T-helper 2 cell (primary cell): ENCODE measurements around the gene FOS.
"Not testable (repeated sequence)": the region's sequence is repeated elsewhere in the genome, so short reads cannot be mapped to it uniquely, and the experiment has no call there.

Source experiments
- DNase-seq, 5 experiments: peaks; one replicate each; pipeline versions ENCODE4 v3.0.0 to v3.0.0-alpha.2; 2012 to 2022
- total RNA-seq, 2 donors: gene quantifications; one replicate each; lab custom pipeline; 2026; lab: John Stamatoyannopoulos, UW

FOS gene
- total RNA-seq, result 5,862 to 6,277 reads per million in 2 donors

DNA sequence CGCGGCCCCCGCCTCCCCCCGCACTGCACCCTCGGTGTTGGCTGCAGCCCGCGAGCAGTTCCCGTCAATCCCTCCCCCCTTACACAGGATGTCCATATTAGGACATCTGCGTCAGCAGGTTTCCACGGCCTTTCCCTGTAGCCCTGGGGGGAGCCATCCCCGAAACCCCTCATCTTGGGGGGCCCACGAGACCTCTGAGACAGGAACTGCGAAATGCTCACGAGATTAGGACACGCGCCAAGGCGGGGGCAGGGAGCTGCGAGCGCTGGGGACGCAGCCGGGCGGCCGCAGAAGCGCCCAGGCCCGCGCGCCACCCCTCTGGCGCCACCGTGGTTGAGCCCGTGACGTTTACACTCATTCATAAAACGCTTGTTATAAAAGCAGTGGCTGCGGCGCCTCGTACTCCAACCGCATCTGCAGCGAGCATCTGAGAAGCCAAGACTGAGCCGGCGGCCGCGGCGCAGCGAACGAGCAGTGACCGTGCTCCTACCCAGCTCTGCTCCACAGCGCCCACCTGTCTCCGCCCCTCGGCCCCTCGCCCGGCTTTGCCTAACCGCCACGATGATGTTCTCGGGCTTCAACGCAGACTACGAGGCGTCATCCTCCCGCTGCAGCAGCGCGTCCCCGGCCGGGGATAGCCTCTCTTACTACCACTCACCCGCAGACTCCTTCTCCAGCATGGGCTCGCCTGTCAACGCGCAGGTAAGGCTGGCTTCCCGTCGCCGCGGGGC is at the start of gene FOS:
Gene FOS, plus strand, starts transcription at position 407 of the 731 bp plus-strand sequence. Its CDS starts 155 bp downstream, at position 562.
- DNase-seq, result peak; percentile 76 to 97 (median 87)

DNA sequence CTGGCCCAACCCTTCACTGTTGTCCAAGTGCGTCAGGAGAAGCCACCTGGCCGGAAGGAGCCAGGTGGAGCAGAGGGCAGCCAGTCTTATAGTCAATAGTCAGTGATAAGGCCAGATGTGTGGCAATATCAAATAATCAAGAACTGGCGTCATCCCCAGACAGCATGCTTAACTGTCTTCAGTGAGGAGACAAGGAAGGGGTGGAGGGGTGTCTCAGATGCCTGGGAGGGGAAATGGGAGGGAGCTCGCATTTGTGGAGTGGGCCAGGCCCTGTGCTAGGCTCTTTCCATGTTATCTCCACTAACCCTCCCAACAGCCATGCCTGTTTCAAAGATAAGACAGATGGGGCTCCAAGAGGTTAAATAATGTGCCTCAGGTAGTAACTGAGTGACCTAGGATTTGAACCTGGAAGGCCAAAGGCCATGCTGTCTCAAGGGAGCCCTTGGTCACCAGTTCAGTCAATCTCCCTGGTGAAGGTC is 48.9 kb upstream of the FOS start:
- DNase-seq, result no peak

DNA sequence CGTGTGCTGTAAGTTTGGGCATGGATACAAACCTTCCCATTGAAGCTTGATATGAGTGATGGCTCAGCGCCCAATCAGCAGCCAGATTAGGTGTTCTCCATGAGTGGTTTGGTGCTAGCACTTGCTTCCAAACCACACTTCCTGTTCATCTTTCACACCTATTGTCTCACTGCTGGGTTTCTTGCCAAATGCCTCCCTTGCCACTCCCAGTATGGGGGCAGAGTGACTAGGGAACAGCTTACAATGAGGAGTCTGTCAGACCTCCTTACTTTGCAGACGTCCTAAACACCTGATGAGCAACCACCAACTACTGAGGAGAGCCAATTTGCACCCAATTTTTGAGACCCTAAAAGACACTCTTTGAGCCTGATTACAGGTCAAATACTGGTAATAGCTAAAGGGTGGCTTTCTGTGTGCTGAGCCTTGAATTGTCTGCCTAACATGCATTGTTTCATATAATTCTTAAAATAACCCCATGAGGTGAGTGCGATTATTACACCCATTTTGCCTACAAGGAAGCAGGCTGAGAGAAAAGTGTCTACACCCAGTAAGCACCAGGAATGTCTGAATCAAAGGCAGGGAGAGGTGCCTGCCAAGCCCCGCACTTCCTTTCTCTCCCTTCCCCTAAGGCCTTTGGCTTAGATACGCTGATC is 48.4 kb upstream of the FOS start:
- peak in 3 of 5 experiments; percentile 11 to 83 (median 77) for DNase-seq

DNA sequence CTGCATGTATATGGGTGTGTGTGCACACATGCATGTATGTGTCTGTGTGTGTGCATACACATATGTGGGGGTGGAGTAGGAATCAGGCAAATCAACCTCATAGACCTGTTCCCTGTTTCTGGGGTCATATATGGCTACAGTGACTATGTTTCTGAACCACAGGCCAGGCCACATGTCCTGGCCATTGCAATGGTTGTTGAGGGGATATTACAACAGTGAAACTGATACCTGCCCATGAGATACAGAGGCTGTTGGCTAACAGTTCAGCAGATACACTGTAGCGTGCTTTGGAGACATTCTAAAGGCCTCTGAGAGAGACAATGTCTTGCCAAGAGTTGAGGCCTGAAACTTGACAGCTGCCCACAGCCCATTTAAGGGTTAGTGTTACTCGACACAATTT is 47.3 kb upstream of the FOS start:
- DNase-seq, result no peak

DNA sequence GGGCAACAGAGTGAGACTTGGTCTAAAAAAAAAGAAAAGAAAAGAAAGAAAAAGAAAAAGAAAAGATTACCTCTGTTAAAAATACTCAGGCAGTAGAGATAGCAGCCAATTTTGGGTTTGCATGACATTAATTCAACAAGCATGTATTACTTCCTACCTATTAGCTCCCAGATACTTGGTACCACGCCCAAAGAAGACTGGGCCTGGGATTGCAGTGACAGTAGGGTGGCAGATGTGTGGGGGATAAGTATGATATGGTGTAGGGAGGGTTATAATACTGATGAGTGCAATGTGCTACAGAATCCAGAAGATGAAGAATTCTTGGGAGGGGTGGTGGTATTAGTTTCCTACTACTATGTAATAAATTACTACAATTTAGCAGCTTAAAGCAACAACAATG is 46.4 kb upstream of the FOS start:
- DNase-seq, result no peak

DNA sequence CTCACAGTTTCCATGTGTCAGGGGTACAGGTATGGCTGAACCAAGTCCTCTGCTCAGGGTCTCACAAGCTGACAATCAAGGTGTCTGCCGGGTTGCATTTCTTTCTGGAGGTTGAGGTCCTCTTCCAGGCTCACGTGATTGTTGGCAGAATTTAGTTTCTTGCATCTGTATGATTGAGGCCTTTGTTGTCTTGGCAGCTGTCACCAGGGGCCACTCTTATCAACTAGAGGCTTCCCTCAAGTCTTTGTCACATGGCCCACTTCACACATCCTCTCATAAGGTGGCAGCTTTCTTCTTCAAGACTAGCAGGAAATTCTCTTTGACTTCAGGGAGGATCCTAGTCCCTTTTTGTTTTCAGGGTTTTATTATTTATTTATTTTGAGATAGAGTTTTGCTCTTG is 46.0 kb upstream of the FOS start:
- peak in 3 of 5 experiments; percentile 34 to 71 (median 67) for DNase-seq

DNA sequence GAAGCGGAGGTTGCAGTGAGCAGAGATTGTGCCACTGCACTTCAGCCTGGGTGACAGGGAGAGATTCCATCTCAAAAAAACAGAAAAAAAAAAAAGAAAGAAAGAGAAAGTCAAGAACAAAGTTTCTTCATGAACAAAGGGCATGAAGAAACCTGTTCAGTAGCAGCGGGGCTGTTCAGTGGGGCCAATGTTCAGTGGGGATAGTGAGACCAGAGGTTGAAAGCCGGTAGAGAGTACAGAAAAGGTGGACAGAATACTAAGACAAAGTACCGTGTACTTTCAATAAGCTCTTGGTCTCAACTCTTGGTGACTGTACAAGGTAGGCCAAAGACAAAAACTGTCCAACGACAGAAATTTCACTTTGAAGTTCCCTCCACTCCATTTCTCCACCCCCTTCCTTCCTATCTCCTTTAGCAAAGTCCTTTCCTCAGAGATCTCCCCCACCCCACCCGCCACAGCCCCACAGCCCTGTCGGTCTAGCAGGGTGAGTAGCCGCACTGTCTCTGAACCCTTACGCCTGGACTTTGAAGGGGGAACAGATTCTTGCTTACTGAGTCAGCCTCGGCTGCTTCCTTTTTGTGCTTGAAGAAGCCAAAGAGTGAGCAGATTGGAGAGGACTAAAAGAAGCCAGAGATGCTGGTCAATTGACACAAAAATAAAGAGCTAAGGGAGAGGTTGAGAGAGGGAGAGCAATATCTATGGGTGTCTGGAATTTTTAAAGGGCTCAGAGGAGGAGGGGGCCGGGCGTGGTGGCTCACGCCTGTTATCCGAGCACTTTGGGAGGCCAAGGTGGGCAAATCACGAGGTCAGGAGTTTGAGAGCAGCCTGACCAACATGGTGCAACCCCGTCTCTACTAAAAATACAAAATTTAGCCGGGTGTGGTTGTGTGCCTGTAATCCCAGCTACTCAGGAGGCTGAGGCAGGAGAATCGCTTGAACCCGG is 44.2 kb upstream of the FOS start:
- no peak for DNase-seq

DNA sequence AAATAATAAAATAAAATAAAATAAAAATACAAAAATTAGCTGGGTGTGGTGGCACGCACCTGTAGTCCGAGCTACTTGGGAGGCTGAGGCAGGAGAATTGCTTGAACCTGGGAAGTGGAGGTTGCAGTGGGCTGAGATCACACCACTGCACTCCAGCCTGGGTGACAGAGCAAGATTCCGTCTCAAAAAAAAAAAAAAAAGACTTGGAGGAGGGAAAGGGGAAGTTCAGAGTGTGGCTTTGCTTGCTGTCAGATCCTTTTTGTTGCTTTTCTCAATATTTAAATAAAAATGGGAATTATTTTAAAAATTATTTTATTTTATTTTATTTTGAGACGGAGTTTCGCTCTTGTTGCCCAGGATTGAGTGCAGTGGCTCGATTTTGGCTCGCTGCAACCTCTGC is 43.4 kb upstream of the FOS start:
- not testable (repeated sequence) for DNase-seq

DNA sequence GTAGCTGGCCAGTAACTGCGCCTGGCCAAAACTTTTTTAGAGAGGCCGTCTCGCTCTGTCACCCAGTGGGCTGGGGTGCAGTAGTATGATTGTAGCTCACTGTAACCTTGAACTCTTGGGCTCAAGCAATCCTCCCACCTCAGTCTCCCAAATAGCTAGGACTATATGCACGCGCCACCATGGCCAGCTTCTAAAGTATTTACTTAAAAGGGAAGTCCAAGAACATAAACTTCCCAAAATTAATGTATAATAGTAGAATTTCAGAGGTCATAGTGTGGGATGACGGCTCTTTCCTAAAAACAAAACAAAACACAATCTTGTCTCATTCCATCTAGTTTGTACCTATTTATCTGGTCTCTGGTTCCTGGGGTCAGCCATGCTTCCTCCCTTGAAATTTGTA is 42.2 kb upstream of the FOS start:
- no peak for DNase-seq

DNA sequence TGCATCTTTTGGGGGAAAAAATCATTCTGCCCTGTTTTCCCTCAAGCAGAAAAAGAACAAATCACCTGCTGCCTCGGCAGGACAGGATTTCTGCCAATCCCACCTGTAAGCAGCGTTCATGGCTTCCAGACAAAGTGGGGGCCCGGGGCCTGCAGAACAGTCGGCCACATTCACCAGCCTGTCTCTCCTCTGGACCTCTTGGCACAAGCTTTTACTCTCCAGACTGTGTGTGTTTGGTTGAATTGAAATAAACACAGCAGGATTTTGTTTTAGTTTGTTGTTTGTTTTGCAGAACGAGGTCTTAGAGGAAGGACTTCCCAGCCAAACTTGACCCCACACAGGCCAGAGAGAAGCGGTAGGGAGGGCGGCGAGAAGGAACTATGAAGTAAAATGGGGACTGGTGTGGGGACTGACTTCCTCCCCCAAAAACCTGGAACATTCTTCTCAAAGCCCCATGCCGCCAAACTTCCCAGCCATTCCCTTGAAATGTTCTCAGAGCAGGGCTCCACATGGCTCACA is 41.7 kb upstream of the FOS start:
- no peak for DNase-seq

DNA sequence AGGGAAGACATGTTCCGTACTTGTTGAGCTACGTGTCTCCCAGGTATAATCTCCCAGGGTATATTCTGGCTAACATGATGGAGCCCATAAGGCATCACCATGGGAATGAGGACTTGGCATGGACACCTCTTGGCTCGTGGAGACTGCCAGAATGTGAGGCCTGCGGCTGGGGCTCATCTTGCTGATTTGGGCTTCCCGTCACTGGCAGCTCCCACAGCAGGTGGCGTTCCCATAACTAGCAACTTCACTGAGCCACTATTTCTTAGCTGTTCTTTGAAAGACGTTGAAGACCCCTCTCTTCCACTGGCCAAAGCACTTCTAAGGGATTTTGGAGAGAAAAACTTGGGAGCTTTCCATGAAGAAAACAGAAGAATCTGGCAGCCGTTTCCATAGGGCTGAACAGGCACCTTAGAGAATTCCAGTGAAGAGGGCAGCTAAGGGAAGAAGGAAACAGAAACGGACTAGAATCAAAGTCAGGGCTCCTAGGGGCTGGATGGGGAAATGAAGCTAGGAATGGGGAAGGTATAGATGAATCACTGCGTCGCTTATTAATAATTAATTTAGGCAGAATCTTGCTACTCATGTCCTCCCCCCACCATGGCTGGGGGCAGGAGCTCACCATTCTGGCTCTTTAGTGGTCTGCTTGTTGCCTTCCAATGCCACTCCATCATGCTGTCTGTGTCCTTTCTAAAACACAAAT is 39.7 kb upstream of the FOS start:
- DNase-seq, result no peak

DNA sequence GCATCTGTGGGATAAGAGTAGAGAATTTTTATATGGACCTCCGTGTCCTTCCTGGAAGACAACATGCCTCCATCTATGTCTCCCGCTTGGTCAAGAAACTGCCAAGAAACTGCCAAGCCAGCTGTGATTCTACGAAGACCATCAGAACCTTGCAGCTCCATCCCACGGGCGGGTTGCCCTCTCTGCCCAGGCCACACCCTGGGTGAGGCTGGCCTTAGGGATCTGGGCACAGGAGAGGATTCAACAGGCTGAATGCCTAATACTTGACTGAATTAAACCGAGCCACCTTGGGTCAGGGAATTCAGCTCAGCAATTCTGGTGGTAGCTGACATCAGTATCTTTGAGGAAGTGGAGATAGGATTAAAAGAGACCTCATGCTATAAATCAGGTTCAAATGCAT is 37.8 kb upstream of the FOS start:
- DNase-seq, result no peak

DNA sequence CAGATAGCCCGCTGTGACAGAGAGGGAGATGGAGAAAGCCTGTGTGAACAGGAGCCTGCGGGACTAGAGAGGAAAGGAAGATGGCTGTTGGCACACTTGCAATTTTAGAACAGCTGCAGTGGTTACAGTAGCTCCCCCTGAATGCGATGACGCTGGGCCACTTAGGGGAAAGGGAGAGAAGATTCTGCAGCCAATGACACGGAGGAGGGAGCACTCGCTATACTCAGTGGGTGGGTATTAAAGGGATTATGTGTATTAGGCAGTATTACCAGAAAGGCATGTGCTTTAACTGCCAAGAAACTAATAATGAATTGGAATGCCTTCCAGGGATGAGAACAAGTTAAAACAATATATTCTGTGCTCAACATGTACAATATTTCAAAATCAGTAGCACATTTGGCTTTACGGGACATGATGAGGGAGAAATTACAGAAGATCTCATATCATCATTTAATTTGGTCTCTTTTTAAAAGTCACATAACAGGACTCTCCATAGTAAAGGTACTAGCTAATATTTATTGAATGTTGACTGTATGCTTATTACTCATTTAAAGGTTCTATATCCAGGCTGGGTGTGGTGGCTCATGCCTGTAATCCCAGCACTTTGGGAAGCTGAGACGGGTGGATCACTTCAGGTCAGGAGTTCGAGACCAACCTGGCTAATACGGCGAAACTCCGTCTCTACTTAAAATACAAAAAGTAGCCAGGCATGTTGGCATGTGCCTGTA is 35.9 kb upstream of the FOS start:
- DNase-seq, result no peak

DNA sequence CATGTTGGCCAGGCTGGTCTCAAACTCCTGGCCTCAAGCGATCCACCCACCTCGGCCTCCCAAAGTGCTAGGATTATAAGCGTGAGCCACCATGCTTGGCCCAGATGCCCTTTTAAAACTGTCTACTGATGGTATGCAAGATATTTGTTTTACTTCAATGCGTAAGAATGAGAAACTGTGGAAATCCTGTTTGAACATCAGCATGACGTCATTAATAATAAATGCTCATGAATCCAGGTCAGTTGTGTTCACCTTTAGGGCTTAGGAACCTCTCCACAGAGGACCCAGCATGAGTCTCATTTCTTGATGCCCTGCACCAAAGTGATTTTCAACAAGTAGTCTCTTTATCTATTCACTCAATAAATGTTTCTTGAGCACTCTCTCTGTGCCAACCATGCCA is 34.5 kb upstream of the FOS start:
- DNase-seq, result no peak

DNA sequence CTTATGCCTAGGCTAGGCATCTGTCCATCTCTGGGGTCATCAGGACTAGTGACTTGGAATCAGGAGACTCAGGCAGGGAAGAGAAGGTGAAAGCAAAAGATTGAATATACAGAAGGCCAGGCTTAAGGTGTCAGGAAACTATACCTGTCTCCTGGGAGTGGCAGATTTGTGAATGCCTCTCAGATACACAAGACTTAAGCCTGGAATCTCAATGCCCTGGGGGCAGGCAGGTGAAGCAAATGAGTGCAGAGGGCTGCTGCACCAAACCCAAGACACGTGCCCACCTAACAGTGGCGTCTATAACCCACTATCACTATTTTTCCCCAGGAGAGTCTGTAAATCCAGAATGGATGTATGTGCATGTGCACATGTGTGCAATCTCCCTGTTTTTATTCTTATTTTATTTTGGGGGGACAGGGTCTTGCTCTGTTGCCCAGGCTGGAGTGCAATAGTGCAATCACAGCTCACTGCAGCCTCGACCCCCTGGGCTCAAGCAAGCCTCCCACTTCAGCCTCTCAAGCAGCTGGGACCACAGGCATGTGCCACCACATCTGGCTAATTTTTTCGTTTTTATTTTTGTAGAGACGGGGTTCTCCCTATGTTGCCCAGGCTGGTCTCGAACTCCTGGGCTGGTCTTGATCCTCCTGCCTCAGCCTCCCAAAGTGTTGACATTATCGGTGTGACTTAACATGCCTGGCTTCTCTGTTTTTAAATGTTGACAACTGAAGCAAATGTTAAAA is 31.9 kb upstream of the FOS start:
- DNase-seq, result no peak

DNA sequence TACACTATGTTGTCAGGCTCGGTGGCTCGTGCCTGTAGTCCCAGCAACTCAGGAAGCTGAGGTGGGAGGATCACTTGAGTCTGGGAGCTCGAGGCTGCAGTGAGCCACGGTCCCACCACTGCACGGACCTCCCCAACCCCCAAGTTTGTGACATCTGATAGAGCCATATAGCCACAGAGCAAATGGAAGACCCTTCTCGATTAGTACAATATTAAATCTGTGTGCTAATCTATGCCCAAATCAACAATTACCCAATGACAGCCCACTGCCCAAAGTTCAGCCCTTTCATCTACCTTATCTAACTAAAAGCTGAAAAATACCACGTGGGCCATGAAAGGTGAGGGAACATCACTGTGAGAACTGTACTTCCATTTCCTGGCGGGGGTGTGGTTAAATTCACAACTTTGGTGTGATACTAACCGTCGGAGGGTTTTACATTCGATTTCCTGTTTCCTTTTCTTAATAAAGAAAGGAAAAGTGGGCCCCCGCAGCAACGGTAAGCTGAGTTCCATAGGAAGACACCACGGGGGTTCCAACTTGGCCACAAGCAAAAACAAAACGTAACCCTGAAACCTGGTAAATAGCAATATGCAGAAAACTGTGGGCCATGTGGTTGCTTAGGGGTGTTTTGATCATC is 31.2 kb upstream of the FOS start:
- peak in 4 of 5 experiments; percentile 48 to 90 (median 74) for DNase-seq

DNA sequence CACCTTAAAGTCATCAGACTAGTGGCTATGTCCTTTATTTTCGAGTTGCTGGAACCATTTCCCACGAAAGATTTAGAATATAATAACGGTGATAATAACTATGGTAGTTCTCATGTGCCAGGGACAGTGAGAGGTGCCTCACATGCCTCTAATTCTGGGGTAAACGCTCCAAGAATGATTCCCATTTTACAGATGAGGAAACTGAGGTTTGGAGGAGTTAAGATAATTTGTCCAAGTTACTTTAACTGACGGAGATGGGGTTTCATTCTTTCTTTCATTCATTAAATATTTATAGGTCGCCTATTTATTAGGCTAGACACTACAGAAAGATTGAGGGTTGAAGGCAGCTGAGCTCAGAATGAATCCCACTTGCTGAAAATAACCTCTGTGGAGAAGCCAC is 30.7 kb upstream of the FOS start:
- DNase-seq, result no peak

DNA sequence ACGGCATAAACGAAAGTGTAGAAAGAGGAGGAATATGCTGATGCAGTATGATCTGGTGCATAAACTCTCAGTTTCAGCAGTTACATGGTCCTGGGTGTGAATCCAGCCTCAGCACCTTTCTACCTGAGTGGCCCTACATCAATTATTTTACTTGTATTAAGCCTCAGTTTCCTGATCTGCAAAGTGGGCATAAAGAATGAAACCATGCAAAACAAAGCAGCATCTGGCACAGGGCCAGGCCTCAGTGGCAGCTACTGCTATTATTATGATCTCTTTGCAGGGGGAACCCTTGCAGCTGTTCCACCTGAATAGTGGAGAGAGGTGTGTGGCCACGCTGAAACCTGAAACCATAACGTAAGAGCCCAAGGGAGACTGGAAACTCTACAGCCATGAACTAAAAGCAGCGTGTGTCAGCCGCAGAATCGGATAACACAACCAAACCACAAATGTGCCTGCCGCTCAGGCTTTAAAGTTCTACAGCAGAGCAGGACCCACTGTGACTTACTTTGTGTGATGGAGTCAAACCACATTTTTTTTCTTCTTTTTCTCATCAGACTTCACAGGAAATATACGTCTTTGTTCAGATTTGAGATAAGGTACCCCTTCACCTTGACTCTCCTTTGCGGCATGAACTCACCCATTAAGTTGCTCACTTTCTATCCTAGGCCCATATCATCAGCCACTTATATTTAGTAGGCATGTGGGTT is 29.2 kb upstream of the FOS start:
- peak; percentile 46 to 99 (median 82) for DNase-seq

DNA sequence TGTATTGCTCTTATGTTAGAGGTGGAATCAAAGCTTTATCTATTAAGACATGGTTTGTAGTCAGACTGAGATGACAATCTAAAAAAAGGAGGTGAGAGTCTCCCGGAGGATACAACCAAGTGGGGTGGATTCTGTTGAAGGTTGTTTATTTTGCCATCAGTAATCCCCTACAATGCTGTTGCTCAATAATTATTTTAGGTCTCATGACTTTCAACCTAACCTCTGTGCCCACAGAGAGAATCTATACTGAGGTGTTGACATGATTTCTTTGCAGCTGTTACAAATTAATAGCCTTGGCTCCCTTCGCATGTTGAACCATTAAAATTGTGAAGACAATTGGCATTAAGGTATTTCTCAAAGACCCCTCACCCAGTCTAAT is 28.7 kb upstream of the FOS start:
- no peak for DNase-seq

DNA sequence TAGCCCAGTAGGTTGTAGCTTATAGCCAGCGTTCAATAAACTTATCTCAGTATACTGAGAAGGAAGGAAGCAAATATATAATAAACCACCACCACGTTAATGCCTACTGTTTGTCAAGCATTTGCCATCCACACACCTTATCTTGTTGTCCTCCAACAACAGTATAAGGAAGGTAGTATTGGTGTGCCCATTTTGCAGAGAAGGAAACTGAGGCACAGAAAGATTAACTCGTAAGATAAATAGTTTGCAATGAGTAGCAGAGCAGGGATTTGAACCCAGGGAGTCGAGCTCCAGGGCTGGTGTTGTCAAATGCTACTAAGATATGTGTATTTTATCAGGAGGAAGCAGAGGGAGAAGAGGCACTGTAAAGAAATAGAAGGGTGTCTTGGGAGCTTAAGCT is 27.8 kb upstream of the FOS start:
- no peak for DNase-seq
